Measurements from ENCODE around the gene GDPD2.
A peak's percentile ranks its signal among the peaks of the same experiment; 100 is the strongest.

GDPD2 gene

DNA sequence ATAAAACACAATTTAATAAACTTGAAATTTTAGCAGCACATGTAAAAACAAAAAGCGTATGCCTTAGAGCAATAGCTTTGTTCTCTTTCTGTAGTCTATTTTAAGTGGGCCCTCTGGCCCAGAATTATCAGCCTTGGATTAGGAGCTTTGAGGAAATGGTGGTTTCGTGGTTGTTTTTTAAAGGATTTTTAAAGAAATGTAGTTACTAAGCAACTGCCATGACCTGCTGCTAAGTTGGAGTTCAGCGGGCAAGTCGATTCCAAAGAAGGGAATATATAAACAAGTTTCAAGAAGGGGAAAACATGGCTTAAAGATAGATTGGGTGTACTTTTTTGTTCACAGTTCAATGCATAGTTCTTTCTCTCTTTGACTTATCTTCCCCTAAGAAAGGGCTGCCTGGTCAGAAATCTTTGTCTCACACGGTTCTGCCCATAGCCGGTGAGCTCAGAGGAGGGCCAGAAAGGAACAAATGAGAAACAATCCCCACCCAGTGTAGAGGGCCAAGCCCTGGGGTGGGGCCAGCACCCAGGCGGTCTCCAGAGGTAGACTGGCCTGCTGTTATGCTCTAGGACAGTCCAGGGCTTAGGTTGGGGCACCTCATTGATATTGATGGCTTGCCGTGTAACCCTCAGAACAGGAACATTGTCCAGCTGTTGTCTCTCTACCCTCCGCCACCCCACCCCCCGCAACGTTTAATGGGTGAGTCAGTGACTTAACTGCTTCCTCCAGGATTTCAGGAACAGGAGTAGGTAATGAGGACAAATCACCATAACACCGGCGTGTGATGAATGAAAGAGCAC lies 54.0 kb downstream of the GDPD2 start:
- no peaks in the 10 kb centered on the region for H3K9me3 ChIP-seq (ENCODE audit: control insufficient read depth in 2 of 2, low read length in 2 of 2)
- H3K27me3 ChIP-seq (ENCODE audit: control insufficient read depth in 1 of 2, insufficient read depth in 2 of 2, low read length in 2 of 2): peaks cover 0 to 18% of the 10 kb centered on the region in 2 donors
- H3K4me1 ChIP-seq (ENCODE audit: control insufficient read depth, insufficient read depth, low read length): peaks cover 14% of the 10 kb centered on the region
- H3K9ac ChIP-seq (ENCODE audit: low read length in 2 of 2): no peak overlapping the region
- H3K36me3 ChIP-seq (ENCODE audit: control insufficient read depth in 2 of 2, insufficient read depth in 2 of 2, low read length in 2 of 2): no peaks in the 10 kb centered on the region
- H3K27ac ChIP-seq (ENCODE audit: low read length): peak overlapping the region; percentile 64
- peak overlapping the region in 1 of 2 donors; percentile 35 for H3K4me3 ChIP-seq (ENCODE audit: low read length in 2 of 2)

DNA sequence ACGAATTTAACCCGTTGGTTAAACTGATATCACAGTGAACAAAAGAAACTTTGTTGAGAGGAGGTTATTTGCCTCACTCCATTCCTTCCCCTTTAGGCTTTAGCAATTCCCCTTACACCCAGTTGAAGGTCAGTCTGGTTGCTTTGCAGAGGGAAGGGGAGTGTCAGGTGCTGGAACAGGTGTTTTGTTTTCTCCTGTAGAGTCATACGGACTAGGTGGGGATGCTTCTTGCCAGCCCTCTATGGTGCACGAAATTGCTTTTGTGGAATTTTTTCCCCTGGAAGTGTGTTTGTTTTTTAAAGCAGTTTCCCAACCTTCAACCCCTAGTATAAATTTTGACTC lies 54.6 kb downstream of the GDPD2 start:
- Histone ChIP-seq H3K27me3 (ENCODE audit: control insufficient read depth in 1 of 2, insufficient read depth in 2 of 2, low read length in 2 of 2) (peaks cover 0 to 18% of the 10 kb centered on the region in 2 donors), H3K4me1 (ENCODE audit: control insufficient read depth, insufficient read depth, low read length) (peaks cover 14% of the 10 kb centered on the region), H3K36me3 (ENCODE audit: control insufficient read depth in 2 of 2, insufficient read depth in 2 of 2, low read length in 2 of 2) (no peaks in the 10 kb centered on the region), H3K9me3 (ENCODE audit: control insufficient read depth in 2 of 2, low read length in 2 of 2) (no peaks in the 10 kb centered on the region), H3K4me3 (ENCODE audit: low read length in 2 of 2) (peak overlapping the region in 1 of 2 donors; percentile 35), H3K27ac (ENCODE audit: low read length) (no peak overlapping the region), H3K9ac (ENCODE audit: low read length in 2 of 2) (peak overlapping the region in 1 of 2 donors; percentile 9)

GRCh38 chrX:70478526-70479245 lies 55.6 kb downstream of the GDPD2 start:
- no peak overlapping the region for H3K9ac ChIP-seq (ENCODE audit: low read length in 2 of 2)
- H3K27me3 ChIP-seq (ENCODE audit: control insufficient read depth in 1 of 2, insufficient read depth in 2 of 2, low read length in 2 of 2): peaks cover 0 to 18% of the 10 kb centered on the region in 2 donors

GRCh38 chrX:70479247-70479921 lies 56.3 kb downstream of the GDPD2 start:
- Histone ChIP-seq H3K9me3 (ENCODE audit: control insufficient read depth in 2 of 2, low read length in 2 of 2) (no peaks in the 10 kb centered on the region), H3K4me3 (ENCODE audit: low read length in 2 of 2) (peak overlapping the region in 1 of 2 donors; percentile 29), H3K27me3 (ENCODE audit: control insufficient read depth in 1 of 2, insufficient read depth in 2 of 2, low read length in 2 of 2) (peaks cover 0 to 19% of the 10 kb centered on the region in 2 donors), H3K36me3 (ENCODE audit: control insufficient read depth in 2 of 2, insufficient read depth in 2 of 2, low read length in 2 of 2) (no peaks in the 10 kb centered on the region), H3K27ac (ENCODE audit: low read length) (peak overlapping the region; percentile 18), H3K4me1 (ENCODE audit: control insufficient read depth, insufficient read depth, low read length) (peaks cover 14% of the 10 kb centered on the region), H3K9ac (ENCODE audit: low read length in 2 of 2) (no peak overlapping the region)

More at GRCh38 chrX:70478526-70479245, 55.6 kb downstream of the GDPD2 start:
- Histone ChIP-seq H3K36me3 (ENCODE audit: control insufficient read depth in 2 of 2, insufficient read depth in 2 of 2, low read length in 2 of 2) (no peaks in the 10 kb centered on the region), H3K4me3 (ENCODE audit: low read length in 2 of 2) (peak overlapping the region in 1 of 2 donors; percentile 29), H3K9me3 (ENCODE audit: control insufficient read depth in 2 of 2, low read length in 2 of 2) (no peaks in the 10 kb centered on the region), H3K4me1 (ENCODE audit: control insufficient read depth, insufficient read depth, low read length) (peaks cover 14% of the 10 kb centered on the region), H3K27ac (ENCODE audit: low read length) (peak overlapping the region; percentile 18)

DNA sequence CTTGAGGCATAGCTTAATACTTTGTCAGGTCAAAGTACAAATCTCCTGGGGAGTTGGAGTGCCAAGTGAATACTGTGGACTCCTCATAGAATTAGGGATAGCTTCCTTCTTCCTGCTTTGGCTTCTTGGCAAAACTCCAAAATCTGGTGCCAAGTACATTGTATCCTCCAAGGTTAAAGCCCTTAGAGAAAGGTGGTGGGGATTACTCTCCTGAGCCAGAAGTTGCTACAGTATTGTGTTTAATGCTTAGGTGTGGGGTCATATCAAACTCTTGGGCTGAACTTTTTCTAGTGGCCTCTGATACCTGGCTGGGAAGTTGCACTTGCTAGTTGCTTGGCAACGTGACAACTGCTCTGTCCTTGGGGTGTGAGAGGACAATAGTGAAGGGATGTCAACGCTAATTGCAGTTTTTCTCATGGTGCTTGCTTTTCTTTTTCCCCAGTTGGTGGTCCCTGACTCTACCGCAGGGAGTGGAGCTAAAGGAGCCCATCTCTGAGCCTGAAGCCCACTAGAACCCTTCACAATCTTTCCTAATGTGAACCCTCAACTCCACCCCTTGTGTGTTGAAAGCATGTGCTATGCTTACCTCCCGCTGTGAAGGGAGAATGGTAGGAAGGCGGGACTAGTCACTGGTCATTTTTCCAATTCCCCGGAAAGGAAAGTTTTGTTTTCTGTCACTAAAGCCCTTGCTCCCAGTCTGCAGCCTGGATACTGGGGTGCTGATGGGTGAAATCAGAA lies 57.0 kb downstream of the GDPD2 start:
- Histone ChIP-seq H3K4me1 (ENCODE audit: control insufficient read depth, insufficient read depth, low read length) (peaks cover 14% of the 10 kb centered on the region), H3K27ac (ENCODE audit: low read length) (peak overlapping the region; percentile 31), H3K9ac (ENCODE audit: low read length in 2 of 2) (no peak overlapping the region), H3K4me3 (ENCODE audit: low read length in 2 of 2) (peak overlapping the region; percentile 46 to 57), H3K27me3 (ENCODE audit: control insufficient read depth in 1 of 2, insufficient read depth in 2 of 2, low read length in 2 of 2) (peaks cover 0 to 17% of the 10 kb centered on the region in 2 donors), H3K36me3 (ENCODE audit: control insufficient read depth in 2 of 2, insufficient read depth in 2 of 2, low read length in 2 of 2) (no peaks in the 10 kb centered on the region), H3K9me3 (ENCODE audit: control insufficient read depth in 2 of 2, low read length in 2 of 2) (no peaks in the 10 kb centered on the region)

DNA sequence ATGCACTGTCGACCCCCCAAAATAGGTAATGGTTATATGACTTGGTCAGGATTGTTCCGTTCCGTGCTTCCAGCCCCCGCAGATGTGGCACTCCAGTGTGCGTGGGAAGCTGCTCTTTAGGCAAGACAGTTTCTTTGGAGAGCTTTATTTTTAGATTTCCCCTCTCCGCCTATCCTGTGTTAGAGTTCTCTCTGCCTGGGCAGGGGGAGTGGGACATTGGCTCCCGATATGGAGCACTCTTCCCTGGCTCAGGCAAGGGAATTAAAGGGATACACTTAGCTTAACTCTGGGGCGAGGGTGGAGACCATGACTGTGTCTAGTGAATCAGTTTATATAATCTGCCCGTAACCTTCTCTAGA lies 57.5 kb downstream of the GDPD2 start:
- Histone ChIP-seq H3K27me3 (ENCODE audit: control insufficient read depth in 1 of 2, insufficient read depth in 2 of 2, low read length in 2 of 2) (peaks cover 0 to 17% of the 10 kb centered on the region in 2 donors), H3K4me1 (ENCODE audit: control insufficient read depth, insufficient read depth, low read length) (peaks cover 14% of the 10 kb centered on the region), H3K9ac (ENCODE audit: low read length in 2 of 2) (no peak overlapping the region), H3K36me3 (ENCODE audit: control insufficient read depth in 2 of 2, insufficient read depth in 2 of 2, low read length in 2 of 2) (no peaks in the 10 kb centered on the region), H3K9me3 (ENCODE audit: control insufficient read depth in 2 of 2, low read length in 2 of 2) (no peaks in the 10 kb centered on the region), H3K27ac (ENCODE audit: low read length) (peak overlapping the region; percentile 31), H3K4me3 (ENCODE audit: low read length in 2 of 2) (peak overlapping the region; percentile 46 to 57)

- H3K27ac ChIP-seq (ENCODE audit: low read length): no peak overlapping the region
- H3K9me3 ChIP-seq (ENCODE audit: control insufficient read depth in 2 of 2, low read length in 2 of 2): no peaks in the 10 kb centered on the region
- no peak overlapping the region for H3K4me3 ChIP-seq (ENCODE audit: low read length in 2 of 2)
- no peak overlapping the region for H3K9ac ChIP-seq (ENCODE audit: low read length in 2 of 2)
- H3K36me3 ChIP-seq (ENCODE audit: control insufficient read depth in 2 of 2, insufficient read depth in 2 of 2, low read length in 2 of 2): no peaks in the 10 kb centered on the region
- peaks cover 14% of the 10 kb centered on the region for H3K4me1 ChIP-seq (ENCODE audit: control insufficient read depth, insufficient read depth, low read length)
- peaks cover 0 to 17% of the 10 kb centered on the region in 2 donors for H3K27me3 ChIP-seq (ENCODE audit: control insufficient read depth in 1 of 2, insufficient read depth in 2 of 2, low read length in 2 of 2)
Measured at GRCh38 chrX:70481471-70482270, 58.6 kb downstream of the GDPD2 start.

- H3K27ac ChIP-seq (ENCODE audit: low read length): no peak overlapping the region
- H3K27me3 ChIP-seq (ENCODE audit: control insufficient read depth in 1 of 2, insufficient read depth in 2 of 2, low read length in 2 of 2): peaks cover 0 to 17% of the 10 kb centered on the region in 2 donors
- H3K9me3 ChIP-seq (ENCODE audit: control insufficient read depth in 2 of 2, low read length in 2 of 2): no peaks in the 10 kb centered on the region
- H3K36me3 ChIP-seq (ENCODE audit: control insufficient read depth in 2 of 2, insufficient read depth in 2 of 2, low read length in 2 of 2): no peaks in the 10 kb centered on the region
- H3K4me1 ChIP-seq (ENCODE audit: control insufficient read depth, insufficient read depth, low read length): peaks cover 11% of the 10 kb centered on the region
- no peak overlapping the region for H3K4me3 ChIP-seq (ENCODE audit: low read length in 2 of 2)
- H3K9ac ChIP-seq (ENCODE audit: low read length in 2 of 2): no peak overlapping the region
Measured at GRCh38 chrX:70482300-70482699, 59.2 kb downstream of the GDPD2 start.
